Measurements from ENCODE around the gene CTSO.

- TF ChIP-seq GATA3 (IDR thresholded peaks at IDR 0.05; ENCODE audit: low read depth, low read length) (no peak), GATA2 (IDR thresholded peaks at IDR 0.05; ENCODE audit: low read depth, low read length) (no peak)
Measured at GRCh38 chr4:155974476-155974749, 20.7 kb upstream of the CTSO start.

All from SH-SY5Y (cell line).